HEK293T (cell line): ENCODE measurements around the gene PRKAA2.

Experiments used
- CTCF ChIA-PET: fragments of 350-600 bp; formaldehyde crosslinking; extraction: SDS; loops from one replicate; lab custom pipeline; 2021; ENCODE audit warnings: antibody characterized with exemption, inconsistent platforms; lab: Yijun Ruan, JAX
- POLR2A ChIA-PET: fragments of 350-600 bp; formaldehyde crosslinking; extraction: SDS; loops from one replicate; lab custom pipeline; 2020; ENCODE audit warnings: antibody characterized with exemption, inconsistent platforms; lab: Yijun Ruan, JAX
- DNase-seq: peaks from one replicate; pipeline ENCODE4 v3.0.0; 2012; ENCODE audit warnings: mixed read lengths; ENCODE audit errors: extremely low spot score
- ARNT ChIP-seq: fragments of 450-650 bp; IDR thresholded peaks from 2 replicates; pipeline ENCODE4 v1.6.1; 2017; ENCODE audit warnings: mild to moderate bottlenecking
- BHLHE40 ChIP-seq: fragments of 450-650 bp; IDR thresholded peaks from 2 replicates; pipeline ENCODE4 v1.6.1; 2016; ENCODE audit warnings: mild to moderate bottlenecking, moderate library complexity, borderline replicate concordance
- CTBP1 ChIP-seq: fragments of 450-650 bp; IDR thresholded peaks from 2 replicates; pipeline ENCODE4 v1.6.1; 2016; ENCODE audit warnings: borderline replicate concordance
- ELF4 ChIP-seq: fragments of 450-650 bp; IDR thresholded peaks from 2 replicates; pipeline ENCODE4 v1.6.1; 2017; ENCODE audit warnings: antibody characterized with exemption
- FOXA1 ChIP-seq: fragments of 450-650 bp; IDR thresholded peaks from 2 replicates; pipeline ENCODE4 v1.6.1; 2016; ENCODE audit warnings: mild to moderate bottlenecking
- FOXK2 ChIP-seq: fragments of 450-650 bp; IDR thresholded peaks from 2 replicates; pipeline ENCODE4 v1.6.1; 2016; ENCODE audit warnings: mild to moderate bottlenecking
- FOXM1 ChIP-seq: fragments of 450-650 bp; IDR thresholded peaks from 2 replicates; pipeline ENCODE4 v1.6.1; 2017; ENCODE audit warnings: mild to moderate bottlenecking, borderline replicate concordance
- HDGF ChIP-seq: fragments of 450-650 bp; IDR thresholded peaks from 2 replicates; pipeline ENCODE4 v1.6.1; 2017; ENCODE audit warnings: antibody characterized with exemption, borderline replicate concordance
- L3MBTL2 ChIP-seq: fragments of 450-650 bp; conservative IDR thresholded peaks from 2 replicates; pipeline ENCODE4 v1.6.1; 2016; ENCODE audit warnings: mild to moderate bottlenecking
- LEF1 ChIP-seq: fragments of 450-650 bp; IDR thresholded peaks from 2 replicates; pipeline ENCODE4 v1.6.1; 2017; ENCODE audit warnings: mild to moderate bottlenecking, borderline replicate concordance
- NFRKB ChIP-seq: fragments of 450-650 bp; IDR thresholded peaks from 2 replicates; pipeline ENCODE4 v1.6.1; 2016; ENCODE audit warnings: mild to moderate bottlenecking, moderate library complexity
- SP1 ChIP-seq: fragments of 450-650 bp; IDR thresholded peaks from 2 replicates; pipeline ENCODE4 v1.6.1; 2017
- SUZ12 ChIP-seq: fragments of 450-650 bp; IDR thresholded peaks from 2 replicates; pipeline ENCODE4 v1.6.1; 2016; ENCODE audit warnings: mild to moderate bottlenecking
- TARDBP ChIP-seq: fragments of 450-650 bp; IDR thresholded peaks from 2 replicates; pipeline ENCODE4 v1.6.1; 2016
- ZNF384 ChIP-seq: fragments of 450-650 bp; IDR thresholded peaks from 2 replicates; pipeline ENCODE4 v1.6.1; 2016
- TF ChIP-seq, protein P1 (sequence below): fragments of 450-650 bp; IDR thresholded peaks from 2 replicates; pipeline ENCODE4 v1.6.1; 2016

PRKAA2 gene

DNA sequence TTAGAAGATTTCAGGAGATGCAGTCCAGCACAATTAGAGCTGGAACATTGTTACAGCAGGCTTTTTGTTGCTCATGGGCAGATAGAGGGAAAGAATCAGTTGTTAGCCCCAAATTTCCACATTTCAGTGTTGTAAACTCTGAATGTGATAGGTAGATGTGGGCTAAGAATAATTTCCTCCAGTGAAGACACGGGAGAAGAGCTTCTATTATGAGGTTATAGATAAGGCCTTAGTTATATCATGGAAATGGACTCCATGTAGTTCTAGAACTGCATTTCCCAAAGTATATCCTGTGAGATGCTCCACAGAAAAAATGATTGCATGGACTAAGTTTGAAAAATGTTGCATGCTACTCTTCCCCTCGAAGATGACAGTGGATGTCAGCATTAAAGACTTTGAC is 64.9 kb downstream of the PRKAA2 start:
- DNase-seq, result no peak
- TF ChIP-seq FOXK2, result no peak
- TF ChIP-seq FOXM1, result no peak
- no peak for TF ChIP-seq LEF1
- TF ChIP-seq ZNF384, result no peak
- no peak for TF ChIP-seq ELF4
- no peak for TF ChIP-seq FOXA1
- no peak for TF ChIP-seq HDGF
- TF ChIP-seq, protein P1, sequence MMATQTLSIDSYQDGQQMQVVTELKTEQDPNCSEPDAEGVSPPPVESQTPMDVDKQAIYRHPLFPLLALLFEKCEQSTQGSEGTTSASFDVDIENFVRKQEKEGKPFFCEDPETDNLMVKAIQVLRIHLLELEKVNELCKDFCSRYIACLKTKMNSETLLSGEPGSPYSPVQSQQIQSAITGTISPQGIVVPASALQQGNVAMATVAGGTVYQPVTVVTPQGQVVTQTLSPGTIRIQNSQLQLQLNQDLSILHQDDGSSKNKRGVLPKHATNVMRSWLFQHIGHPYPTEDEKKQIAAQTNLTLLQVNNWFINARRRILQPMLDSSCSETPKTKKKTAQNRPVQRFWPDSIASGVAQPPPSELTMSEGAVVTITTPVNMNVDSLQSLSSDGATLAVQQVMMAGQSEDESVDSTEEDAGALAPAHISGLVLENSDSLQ, result no peak
- TF ChIP-seq TARDBP, result no peak
- POLR2A ChIA-PET, result no interaction called here
- CTCF ChIA-PET, result interaction anchor here (0.7 kb wide), 1 partner anchor 63 kb away, joined by 3 read pairs; no protein-coding TSS in a partner anchor

DNA sequence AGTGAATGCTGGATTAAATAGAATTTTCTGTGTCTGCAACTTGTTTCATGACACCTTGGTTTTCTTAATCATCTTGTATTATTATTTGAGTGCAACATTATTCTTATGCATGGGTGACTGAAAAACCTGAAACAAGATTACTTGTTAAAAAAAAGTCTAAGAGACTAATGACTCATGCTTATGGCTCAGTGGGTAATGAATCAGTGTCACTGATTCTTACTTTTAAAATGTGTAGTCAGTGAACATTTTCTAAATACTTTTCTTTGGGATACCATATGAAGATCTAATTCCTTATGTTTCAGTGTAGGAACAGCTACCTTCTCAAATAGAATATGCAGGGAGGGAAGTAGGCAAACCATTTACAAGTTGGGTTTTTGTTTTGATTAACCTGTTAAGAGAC is 65.5 kb downstream of the PRKAA2 start:
- no peak for TF ChIP-seq ELF4
- TF ChIP-seq, protein P1, result peak; percentile 73
- POLR2A ChIA-PET, result no interaction called here
- CTCF ChIA-PET, result interaction anchor here (0.9 kb wide), 1 partner anchor 125 kb away, joined by 3 read pairs; no protein-coding TSS in a partner anchor
- no peak for DNase-seq

DNA sequence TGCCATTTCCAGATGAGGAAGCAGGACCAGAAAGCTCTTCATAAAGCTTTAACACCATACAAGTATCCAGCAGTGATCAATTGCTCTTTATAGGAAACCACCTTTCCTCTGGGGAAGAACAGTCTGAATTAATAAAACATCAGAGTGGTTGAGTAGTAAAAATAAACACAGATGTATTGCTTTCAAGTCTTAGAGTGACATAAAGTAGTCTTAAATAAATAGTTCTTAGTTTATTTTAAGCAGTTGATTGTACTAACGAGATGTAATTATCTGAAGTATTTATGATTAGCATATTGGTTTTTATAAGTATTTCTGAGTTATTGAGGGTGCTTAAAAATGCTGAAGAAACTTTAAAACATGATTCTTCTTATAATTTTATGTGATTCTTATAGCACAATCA is 67.0 kb downstream of the PRKAA2 start:
- ChIA-PET POLR2A (no interaction called here), CTCF (no interaction called here)
- no peak for DNase-seq
- TF ChIP-seq FOXM1, result no peak
- TF ChIP-seq, protein P1, result 0 out of 2 replicates have a peak, but pooled peaks have one; percentile 5

DNA sequence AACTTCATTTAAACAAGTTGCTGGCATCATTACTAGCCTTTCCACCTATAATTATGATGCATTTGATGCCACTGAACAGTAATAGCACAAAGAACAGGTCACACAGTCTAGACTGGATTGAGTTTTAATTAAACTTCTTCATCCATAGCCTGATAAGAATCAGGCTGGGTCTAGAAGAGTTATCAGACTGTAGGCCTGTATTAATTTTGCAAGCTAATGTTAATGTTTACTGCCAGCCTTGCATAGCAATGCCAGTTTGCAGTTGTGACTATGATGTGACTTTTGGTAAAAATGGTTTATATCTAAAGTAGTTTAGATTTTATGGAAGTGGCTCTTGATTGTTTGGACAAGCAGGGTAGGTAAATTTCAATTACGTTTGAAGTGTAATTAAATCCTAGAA is 68.0 kb downstream of the PRKAA2 start:
- TF ChIP-seq CTBP1, result no peak
- no peak for TF ChIP-seq FOXA1
- no peak for TF ChIP-seq BHLHE40
- TF ChIP-seq L3MBTL2, result no peak
- TF ChIP-seq, protein P1, result no peak
- no peak for TF ChIP-seq SUZ12
- TF ChIP-seq LEF1, result no peak
- no peak for TF ChIP-seq TARDBP
- TF ChIP-seq SP1, result no peak
- no peak for TF ChIP-seq FOXM1
- no peak for TF ChIP-seq NFRKB
- TF ChIP-seq ARNT, result no peak
- TF ChIP-seq ZNF384, result no peak
- DNase-seq, result no peak
- CTCF ChIA-PET, result no interaction called here
- POLR2A ChIA-PET, result no interaction called here

DNA sequence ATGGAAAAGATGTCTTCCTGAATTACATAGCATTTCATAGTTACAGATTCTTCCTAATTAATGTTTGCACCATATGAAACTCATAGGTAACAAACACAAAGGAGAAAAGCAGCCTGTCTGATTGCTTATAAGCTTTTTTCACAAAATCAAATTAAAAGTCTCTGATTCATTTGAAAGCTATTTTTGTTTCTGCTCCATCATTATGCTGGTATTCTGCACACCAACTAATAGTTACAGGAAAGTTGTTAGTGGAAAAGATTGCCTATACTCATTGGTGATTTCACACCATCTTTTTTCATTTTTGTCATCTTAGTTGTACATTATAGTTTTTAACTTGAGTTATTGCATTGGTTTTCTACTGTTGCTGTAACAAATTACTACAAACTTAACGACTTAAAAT is 70.0 kb downstream of the PRKAA2 start:
- TF ChIP-seq L3MBTL2, result no peak
- no peak for TF ChIP-seq CTBP1
- no peak for TF ChIP-seq FOXA1
- TF ChIP-seq SUZ12, result no peak
- TF ChIP-seq FOXK2, result no peak
- no peak for TF ChIP-seq SP1
- TF ChIP-seq BHLHE40, result no peak
- no peak for TF ChIP-seq LEF1
- TF ChIP-seq FOXM1, result no peak
- no peak for TF ChIP-seq ZNF384
- TF ChIP-seq ARNT, result no peak
- TF ChIP-seq TARDBP, result no peak
- TF ChIP-seq, protein P1, result no peak
- no peak for TF ChIP-seq ELF4
- no peak for TF ChIP-seq HDGF
- TF ChIP-seq NFRKB, result no peak
- ChIA-PET CTCF (no interaction called here), POLR2A (no interaction called here)
- DNase-seq, result no peak

DNA sequence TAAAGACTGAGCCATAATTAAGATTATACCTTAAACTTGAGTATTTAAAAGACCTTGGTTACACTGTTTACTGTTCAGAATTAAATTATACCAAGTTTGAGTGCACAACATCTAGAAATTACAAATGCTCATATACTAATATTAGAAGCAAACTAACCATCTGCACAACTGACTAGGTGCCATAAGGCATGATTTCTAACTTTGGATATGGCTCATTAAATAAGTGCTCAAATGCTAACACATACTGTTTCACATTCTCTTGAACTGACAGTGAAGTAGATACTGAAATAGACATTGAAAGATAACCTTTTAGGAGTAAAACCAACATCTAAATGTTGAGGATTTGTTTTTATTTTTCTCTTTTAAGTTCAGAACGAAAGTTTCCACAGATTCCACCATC is 74.1 kb downstream of the PRKAA2 start:
- DNase-seq, result no peak
- POLR2A ChIA-PET, result no interaction called here
- TF ChIP-seq, protein P1, result no peak
- TF ChIP-seq L3MBTL2, result no peak
- no peak for TF ChIP-seq BHLHE40
- TF ChIP-seq FOXM1, result no peak
- TF ChIP-seq HDGF, result no peak
- TF ChIP-seq SUZ12, result no peak
- TF ChIP-seq ZNF384, result no peak
- no peak for TF ChIP-seq FOXA1
- TF ChIP-seq ELF4, result no peak
- TF ChIP-seq ARNT, result no peak
- TF ChIP-seq CTBP1, result no peak
- no peak for TF ChIP-seq NFRKB
- TF ChIP-seq LEF1, result no peak
- TF ChIP-seq TARDBP, result no peak
- no peak for TF ChIP-seq FOXK2
- no peak for TF ChIP-seq SP1
- CTCF ChIA-PET, result no interaction called here
